CD4-positive, alpha-beta T cell treated with Interleukin-6 at 100 ng/mL for 8 hours (primary cell): ENCODE measurements around the gene TIMM8A.

ENCODE experiments used
- DNase-seq: peaks from one replicate; pipeline ENCODE4 v3.0.0-alpha.2; 2020; ENCODE audit warnings: mixed read lengths, low spot score

Gene TIMM8A

GRCh38 chrX:101348452-101349192 is at the start of gene TIMM8A:
Gene TIMM8A, minus strand, starts transcription at chrX:101348742. Its CDS starts 78 bp downstream, at chrX:101348664.
- DNase-seq = peak; percentile 69

- DNase-seq = no peak
These were observed 49.2 kb upstream of the TIMM8A start for GRCh38 chrX:101397779-101398178.

GRCh38 chrX:101395789-101396188 is 47.2 kb upstream of the TIMM8A start:
- DNase-seq = no peak

- DNase-seq = no peak
These were observed 45.8 kb upstream of the TIMM8A start for GRCh38 chrX:101394372-101394771.

- no peak for DNase-seq
These were observed 45.2 kb upstream of the TIMM8A start for GRCh38 chrX:101393530-101394305.

GRCh38 chrX:101391831-101392230 is 43.3 kb upstream of the TIMM8A start:
- no peak for DNase-seq

GRCh38 chrX:101390664-101391525 is 42.4 kb upstream of the TIMM8A start, which contains the start of gene RPL36A:
Gene RPL36A, plus strand, starts transcription at chrX:101391011. Its CDS starts 33 bp downstream, at chrX:101391044.
- peak; percentile 78 for DNase-seq

- DNase-seq = no peak
These were observed 40.1 kb upstream of the TIMM8A start for GRCh38 chrX:101388604-101389003.

GRCh38 chrX:101386542-101386885 is 38.0 kb upstream of the TIMM8A start:
- no peak for DNase-seq

- DNase-seq = no peak
These were observed 37.4 kb upstream of the TIMM8A start, which contains the start of gene BTK for GRCh38 chrX:101385795-101386541. Gene BTK, minus strand, starts transcription at chrX:101386191. Its CDS starts 10,907 bp downstream, at chrX:101375284.

- no peak for DNase-seq
These were observed 36.6 kb upstream of the TIMM8A start for GRCh38 chrX:101385026-101385684.

GRCh38 chrX:101383679-101384205 is 35.2 kb upstream of the TIMM8A start:
- DNase-seq = no peak

GRCh38 chrX:101377547-101377946 is 29.0 kb upstream of the TIMM8A start:
- no peak for DNase-seq

- no peak for DNase-seq
These were observed 22.5 kb upstream of the TIMM8A start for GRCh38 chrX:101370888-101371504.

GRCh38 chrX:101369687-101370086 is 21.1 kb upstream of the TIMM8A start:
- no peak for DNase-seq

- DNase-seq = no peak
These were observed 20.3 kb upstream of the TIMM8A start for GRCh38 chrX:101368800-101369199.

- no peak for DNase-seq
These were observed 16.8 kb upstream of the TIMM8A start for GRCh38 chrX:101365301-101365795.

- DNase-seq = no peak
These were observed 14.2 kb upstream of the TIMM8A start for GRCh38 chrX:101362757-101363156.

GRCh38 chrX:101362116-101362515 is 13.6 kb upstream of the TIMM8A start:
- no peak for DNase-seq

- no peak for DNase-seq
These were observed 11.8 kb upstream of the TIMM8A start for GRCh38 chrX:101360390-101360789.
